GM21717 (cell line): ENCODE data around the gene UQCC2.

Source experiments
- ATAC-seq: cut with Tn5 transposase; IDR thresholded peaks from one replicate; pipeline ENCODE4 v1.9.1; 2021; ENCODE audit warnings: mild to moderate bottlenecking, moderate library complexity; ENCODE audit not compliant: unreplicated experiment

Gene UQCC2

DNA sequence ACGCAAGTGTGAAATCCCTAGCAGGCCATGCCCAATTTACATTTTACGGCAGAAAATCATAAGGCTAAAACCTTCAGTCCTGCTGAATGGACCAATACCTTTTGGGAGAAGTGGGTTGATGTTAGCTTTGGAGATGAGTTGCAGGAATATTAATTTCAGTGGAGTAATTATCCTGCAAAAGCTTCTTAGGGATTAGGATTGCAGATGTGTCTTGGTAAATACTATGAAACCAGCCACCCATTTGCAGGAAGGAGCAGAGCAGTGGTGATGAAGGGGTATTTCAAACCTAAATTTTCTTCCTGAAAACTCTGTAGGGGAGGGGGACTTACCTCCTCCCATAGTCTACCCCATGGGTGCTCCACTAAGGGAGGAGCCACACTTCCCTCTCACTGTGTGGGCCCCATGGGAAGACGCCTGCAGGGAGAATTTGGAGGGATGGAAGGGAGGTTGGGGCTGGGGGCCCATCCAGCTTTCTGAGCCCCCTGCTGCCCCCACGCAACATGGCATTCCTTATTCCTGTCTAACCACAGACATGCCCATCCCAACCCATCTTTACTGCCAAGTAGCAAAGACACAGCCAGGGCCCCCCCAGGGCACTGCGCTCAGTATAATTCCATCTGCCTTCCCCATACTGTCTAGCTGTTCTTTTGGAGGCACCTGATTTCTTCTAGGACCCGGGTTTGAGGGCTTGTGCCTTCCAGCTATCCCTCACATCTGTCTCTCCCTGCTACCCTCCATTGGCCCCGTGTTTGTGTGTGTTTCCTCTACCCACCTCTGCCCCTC, 14.6 kb upstream of the UQCC2 start:
- ATAC-seq: no peak

- ATAC-seq: no peak
Measured at GRCh38 chr6:33725222-33725621, 13.7 kb upstream of the UQCC2 start.

GRCh38 chr6:33724102-33725023, 12.9 kb upstream of the UQCC2 start:
- no peak for ATAC-seq

GRCh38 chr6:33723371-33724085, 12.0 kb upstream of the UQCC2 start:
- ATAC-seq: no peak

GRCh38 chr6:33722103-33722623, 10.7 kb upstream of the UQCC2 start:
- ATAC-seq: no peak

DNA sequence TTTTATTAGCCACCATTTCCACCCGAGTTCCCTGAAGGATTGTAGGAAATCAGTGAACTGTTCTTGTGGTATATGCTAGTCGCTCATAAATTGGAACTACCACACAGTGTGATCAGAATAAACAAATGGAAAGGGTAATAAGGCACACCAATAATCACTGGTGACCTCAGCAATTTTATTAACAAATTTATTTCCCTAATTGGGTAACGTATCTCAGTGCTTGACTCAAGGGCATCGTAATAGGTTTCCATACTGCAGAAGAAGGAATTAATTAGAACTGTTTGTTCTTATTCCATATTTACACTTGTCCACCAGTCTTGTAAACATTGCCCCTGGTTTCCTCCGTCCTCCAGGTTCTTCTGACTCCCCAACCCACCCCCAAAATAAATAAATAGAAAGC, 10.0 kb upstream of the UQCC2 start:
- ATAC-seq: no peak

DNA sequence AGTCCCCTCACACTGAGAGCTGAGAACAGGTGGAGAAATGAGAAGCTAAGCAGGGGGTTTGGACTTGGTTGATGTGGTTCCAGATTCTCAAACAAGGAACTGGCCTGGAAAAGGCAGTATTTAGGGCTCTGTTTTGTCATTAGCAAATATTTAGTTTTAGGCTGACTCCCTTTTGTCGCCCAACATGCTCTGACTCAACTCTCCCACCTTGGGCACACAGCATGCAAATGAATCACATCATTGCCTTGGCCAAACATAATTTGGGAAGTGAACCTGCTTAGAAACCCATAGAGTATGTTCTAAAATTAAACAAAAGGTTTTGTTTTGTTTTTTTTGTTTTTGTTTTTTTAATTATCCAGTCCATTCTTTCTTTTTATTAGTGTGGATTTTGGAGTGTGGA, 9.5 kb upstream of the UQCC2 start:
- no peak for ATAC-seq

GRCh38 chr6:33719326-33719987, 8.0 kb upstream of the UQCC2 start:
- no peak for ATAC-seq

GRCh38 chr6:33718713-33719112, 7.2 kb upstream of the UQCC2 start:
- ATAC-seq: no peak

GRCh38 chr6:33717934-33718455, 6.5 kb upstream of the UQCC2 start:
- no peak for ATAC-seq

DNA sequence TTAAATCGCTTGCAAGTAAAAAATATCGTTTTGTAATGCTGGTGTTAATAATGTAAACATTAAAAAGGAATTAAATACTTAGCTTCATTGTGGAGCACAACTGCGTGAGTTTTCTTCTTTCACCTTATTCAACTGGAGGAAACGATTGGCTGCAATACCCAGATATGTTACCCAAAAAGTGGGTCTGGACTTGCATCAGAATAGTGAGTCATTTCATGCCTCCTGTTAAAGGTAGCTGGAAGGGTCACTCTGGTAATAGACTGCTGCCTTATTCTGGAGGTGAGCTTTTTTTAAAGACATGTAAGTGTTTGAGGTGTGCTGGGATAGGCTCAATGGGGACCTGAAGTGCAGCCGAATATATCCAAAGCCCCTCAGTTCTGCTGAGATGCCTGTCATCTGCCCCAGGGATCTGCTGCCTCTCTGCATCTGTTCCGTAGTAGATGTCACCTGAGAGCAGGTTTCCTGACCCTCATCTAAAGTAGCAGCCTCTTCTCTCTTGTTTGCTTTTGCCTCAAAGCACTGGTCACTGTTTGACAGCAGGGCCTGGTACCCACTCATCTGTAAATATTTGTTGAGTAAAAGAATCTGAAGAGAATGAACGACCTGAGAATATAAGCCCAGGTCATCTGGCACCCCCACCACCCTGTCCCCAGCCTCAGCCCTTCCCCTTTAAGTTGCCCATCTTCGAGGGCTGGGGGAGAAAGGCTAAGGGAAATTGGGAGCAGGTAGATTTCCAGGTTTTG, 5.6 kb upstream of the UQCC2 start:
- no peak for ATAC-seq

GRCh38 chr6:33716379-33716778, 4.9 kb upstream of the UQCC2 start:
- no peak for ATAC-seq

- ATAC-seq: no peak
Measured at GRCh38 chr6:33714385-33715040, 3.0 kb upstream of the UQCC2 start.

- ATAC-seq: no peak
Measured at GRCh38 chr6:33713786-33714185, 2.3 kb upstream of the UQCC2 start.

DNA sequence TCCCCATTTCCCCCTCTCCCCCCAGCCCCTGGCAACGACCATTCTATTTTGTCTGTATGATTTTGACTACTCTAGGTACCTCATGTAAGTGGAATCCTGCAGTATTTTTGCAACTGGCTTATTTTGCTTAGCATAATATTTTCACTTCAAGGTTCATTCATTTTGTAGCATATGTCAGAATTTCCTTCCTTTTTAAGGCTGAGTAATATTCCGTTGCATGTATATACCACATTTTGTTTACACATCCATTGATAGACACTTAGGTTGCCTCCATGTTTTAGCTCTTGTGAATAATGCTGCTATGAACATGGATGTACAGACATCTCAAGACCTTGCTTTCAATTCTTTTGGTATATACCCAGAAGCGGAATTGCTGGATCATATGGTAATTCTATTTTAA, 1.4 kb upstream of the UQCC2 start:
- no peak for ATAC-seq

DNA sequence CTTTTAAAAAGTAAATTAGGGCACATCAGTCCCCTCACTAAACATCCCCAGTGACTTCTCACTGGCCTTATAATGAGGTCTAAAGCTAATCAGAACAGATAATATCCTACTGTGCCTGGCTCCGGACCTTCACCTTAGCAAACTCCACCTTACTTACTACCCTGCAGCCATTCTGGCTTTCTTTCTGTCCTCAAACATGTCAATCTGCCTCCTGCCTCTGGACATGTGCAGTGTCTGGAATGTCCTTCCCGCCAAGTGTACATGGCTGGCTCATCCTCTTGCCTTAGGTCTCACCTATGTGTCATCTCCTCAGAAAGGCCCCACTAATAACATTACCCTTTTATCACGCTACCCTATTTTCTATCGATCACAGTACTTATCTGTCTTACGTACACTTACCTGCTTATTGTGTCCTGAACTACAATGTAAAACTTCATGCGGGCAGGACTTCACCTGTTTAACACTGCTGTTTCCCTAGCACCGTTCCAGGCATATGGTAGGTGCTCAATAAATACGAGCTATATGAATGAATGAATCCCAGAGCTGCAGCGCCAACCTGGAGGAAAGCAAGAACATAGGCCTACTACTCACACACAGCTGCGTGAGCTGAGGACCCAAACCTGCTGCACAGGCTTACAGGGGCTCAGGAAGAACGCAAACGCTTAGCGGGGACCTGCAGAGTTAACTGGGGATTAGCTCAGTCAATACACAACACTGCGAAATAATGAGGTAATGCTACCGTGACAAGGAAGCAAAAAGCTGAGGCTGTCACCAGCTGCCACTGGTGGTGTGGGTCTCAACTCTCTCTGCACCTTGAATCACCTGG, 991 bp downstream of the UQCC2 start:
- peak; percentile 3 for ATAC-seq

GRCh38 chr6:33709605-33710295, 1.8 kb downstream of the UQCC2 start:
- no peak for ATAC-seq
